Stimulated activated CD8-positive, alpha-beta memory T cell treated with anti-CD3 and anti-CD28 coated beads, Interleukin-7, amount 100 ng/mL, for 48 hours (primary cell): ENCODE data around the gene ADAMTS5.

Experiments used
- DNase-seq, 2 donors: peaks; one replicate each; pipeline ENCODE4 v3.0.0-alpha.2; 2020; ENCODE audit warnings: low read depth in 1 of 2; ENCODE audit errors: extremely low read depth in 1 of 2

The ADAMTS5 gene

DNA sequence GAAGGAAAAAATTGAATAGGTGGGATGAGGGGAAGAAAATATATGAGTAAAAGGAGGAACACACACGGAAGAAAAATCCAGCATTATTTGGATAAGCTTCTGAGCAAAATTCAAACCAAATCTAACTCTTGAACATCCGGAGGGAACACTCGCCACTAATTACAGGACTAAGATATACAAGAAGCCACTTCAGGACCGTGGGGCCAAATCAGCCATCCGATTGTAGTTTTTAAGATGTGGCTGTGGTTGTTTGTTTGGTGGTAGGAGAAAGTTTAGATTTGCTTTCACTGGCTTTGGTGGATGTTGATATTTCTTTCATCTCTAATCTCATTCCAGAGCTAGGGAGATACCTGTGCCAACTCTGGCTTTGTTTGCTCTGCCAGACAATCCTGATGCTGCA lies 78.0 kb downstream of the ADAMTS5 start:
- no peak for DNase-seq

DNA sequence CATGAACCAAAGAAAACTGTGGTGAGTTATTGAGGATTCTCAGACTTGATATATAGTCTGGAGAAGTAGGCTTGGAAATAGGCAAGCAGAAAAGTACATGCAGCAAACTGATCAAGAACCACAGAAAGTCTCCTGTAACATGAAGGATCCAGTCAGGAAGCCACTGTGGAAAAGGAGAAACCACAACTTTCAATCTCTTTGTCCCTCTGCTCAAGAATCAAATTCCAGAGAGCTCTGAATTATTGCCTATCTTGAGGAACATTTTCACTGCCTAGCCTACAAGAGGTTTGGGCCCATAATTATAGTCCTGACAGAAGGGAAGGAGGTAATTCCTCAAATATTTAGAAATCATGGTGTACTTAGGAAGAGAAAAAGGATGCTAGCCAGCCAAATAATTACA lies 78.6 kb downstream of the ADAMTS5 start:
- no peak for DNase-seq

DNA sequence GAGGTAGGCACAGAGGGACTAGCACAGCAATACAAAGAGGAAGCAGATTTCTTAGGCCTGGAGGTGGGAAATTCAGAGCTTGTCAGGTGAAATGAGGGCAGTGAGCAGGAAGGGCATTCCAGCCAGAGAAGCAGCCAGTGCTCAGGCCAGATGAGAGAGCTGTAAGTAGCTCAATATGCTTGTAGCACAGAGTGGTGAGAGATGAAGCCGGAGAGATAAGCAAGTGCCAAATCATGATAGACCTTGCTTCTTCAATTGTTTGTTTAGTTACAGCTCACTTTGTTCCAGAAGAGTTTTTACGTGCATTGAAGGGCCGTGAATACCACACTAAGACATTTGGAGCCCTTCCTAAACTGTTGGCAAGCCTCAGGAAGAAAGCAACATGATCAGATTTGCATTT lies 79.6 kb downstream of the ADAMTS5 start:
- DNase-seq = no peak

DNA sequence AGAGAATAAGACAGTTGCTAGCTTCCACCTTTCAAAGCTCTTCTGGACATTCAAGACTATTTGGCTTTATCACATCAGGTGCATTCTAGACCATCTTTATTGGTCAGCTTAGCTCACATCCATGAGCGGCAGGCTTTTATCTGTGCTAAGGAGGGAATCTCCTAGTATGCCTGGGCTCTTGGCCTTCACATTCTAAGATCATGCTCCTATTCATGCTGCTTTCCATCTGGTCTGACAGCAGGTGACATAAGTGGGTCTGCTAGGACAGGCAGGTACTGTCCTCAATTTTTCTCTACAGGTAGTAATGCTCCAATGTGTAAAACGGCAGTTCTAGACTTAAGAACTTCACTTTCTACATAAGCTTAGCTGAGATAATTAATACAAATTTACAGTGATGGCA lies 82.5 kb downstream of the ADAMTS5 start:
- DNase-seq = no peak

DNA sequence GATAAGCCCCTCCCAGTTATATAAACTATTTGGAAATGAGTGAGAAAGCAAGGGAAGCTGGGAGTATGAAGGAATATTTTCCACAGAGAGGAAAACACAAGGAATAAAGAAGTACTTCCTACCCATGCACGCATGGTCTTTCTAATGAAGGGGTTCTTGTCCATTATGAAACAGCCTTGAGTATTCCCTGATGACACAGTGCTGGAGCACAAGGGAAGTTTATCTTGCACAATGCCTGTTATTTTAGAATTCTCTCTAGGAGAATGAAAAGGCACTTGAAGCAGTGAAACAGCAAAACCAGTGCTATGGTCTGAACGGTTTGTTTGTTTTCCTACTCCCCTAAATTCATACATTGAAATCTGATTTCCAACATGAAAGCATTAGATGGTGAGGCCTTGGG lies 83.1 kb downstream of the ADAMTS5 start:
- DNase-seq = no peak

DNA sequence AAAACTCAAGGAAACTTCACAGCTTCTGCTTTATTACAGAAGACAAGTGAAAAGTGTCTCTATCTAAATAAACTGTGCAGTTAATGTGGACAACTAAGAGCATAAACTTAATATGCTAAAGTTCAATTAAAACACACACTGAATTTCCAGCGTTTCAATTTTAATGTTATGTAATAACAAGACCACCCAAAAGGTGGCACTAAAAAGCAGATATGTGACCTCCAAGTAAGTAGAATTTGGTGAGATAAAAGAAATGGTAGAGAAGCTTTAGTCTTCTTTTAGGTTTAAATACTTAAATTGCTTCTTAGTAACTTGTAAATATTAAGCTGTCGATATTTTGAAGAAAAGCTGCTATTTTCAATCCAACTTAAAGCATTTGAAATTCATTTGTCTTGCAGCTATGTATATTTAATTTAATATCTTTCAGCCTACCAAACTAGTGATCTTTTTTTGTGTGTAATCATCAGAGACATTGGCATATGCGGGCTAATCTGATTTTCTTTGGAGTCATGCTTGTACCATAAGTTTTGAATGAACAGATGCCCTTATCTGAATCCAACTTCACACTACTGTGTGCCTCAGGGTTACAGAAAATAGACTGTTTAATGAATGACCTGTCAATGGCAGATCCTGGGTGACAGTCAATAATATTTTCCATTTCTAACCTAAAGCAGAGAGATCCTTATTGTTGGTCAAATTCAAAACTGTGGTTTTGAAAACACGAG lies 85.2 kb downstream of the ADAMTS5 start:
- no peak for DNase-seq

DNA sequence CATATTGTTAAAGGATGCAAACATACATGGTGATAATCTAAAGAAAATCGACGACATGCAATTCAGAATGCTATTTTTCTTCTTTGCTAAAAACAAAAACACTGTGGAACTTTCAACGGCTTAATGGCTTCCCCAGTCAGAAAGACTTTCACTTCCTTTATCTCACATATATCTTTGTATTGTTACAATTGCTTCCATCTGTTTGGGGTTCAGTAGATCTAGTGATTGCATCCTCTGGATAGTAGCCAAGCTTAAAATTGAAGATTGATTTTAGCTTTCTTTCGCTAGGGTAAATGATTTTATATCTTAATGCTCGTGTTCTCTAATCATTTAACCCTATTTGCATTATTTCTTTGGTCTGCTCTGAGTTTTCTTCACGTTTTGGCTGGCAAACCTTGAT lies 89.9 kb downstream of the ADAMTS5 start:
- no peak for DNase-seq

DNA sequence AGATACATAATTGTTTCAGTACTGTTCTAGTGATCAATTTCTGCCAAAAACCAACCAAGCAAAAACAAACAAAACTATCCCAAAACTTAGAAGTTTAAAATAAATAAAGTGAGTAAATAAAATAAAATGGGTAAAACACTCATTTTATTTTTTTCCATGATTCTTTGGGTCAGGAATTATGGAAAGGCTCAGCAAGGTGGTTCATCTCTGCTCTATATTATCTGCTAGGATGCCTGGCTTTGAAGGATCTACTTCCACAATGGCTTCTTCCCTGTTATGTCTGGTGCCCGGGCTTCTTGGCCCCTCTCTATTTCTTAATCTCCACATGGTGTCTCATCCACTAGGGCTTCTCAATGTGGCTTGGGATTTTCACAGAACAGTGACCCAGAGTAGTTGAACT lies 92.5 kb downstream of the ADAMTS5 start:
- no peak for DNase-seq
